GM21367 (cell line): ENCODE measurements around the gene FADD.
A peak's percentile ranks its signal among the peaks of the same experiment; 100 is the strongest.

Source experiments
- ATAC-seq: cut with Tn5 transposase; IDR thresholded peaks from one replicate; pipeline ENCODE4 v1.9.1; 2021; ENCODE audit not compliant: unreplicated experiment

The FADD gene

GRCh38 chr11:70202920-70203750, at the start of gene FADD:
FADD (plus strand) TSS chr11:70203296; CDS start chr11:70203460, 164 bp downstream.
- peak; percentile 67 for ATAC-seq

GRCh38 chr11:70155386-70155785, 47.7 kb upstream of the FADD start:
- ATAC-seq = no peak

GRCh38 chr11:70156291-70157037, 46.6 kb upstream of the FADD start:
- no peak for ATAC-seq

- no peak for ATAC-seq
Observed at GRCh38 chr11:70158201-70158600, 44.9 kb upstream of the FADD start.

- no peak for ATAC-seq
Observed at GRCh38 chr11:70158757-70159389, 44.2 kb upstream of the FADD start.

GRCh38 chr11:70159627-70160570, 43.2 kb upstream of the FADD start:
- ATAC-seq = no peak

- no peak for ATAC-seq
Observed at GRCh38 chr11:70161043-70161625, 42.0 kb upstream of the FADD start.

GRCh38 chr11:70164705-70165104, 38.4 kb upstream of the FADD start:
- ATAC-seq = no peak

GRCh38 chr11:70167120-70167519, 36.0 kb upstream of the FADD start:
- ATAC-seq = no peak

- no peak for ATAC-seq
Observed at GRCh38 chr11:70167723-70168404, 35.2 kb upstream of the FADD start.

GRCh38 chr11:70168405-70168754, 34.7 kb upstream of the FADD start:
- ATAC-seq = no peak

- no peak for ATAC-seq
Observed at GRCh38 chr11:70169127-70169526, 34.0 kb upstream of the FADD start.

GRCh38 chr11:70169632-70170031, 33.5 kb upstream of the FADD start:
- no peak for ATAC-seq

- ATAC-seq = no peak
Observed at GRCh38 chr11:70170596-70171210, 32.4 kb upstream of the FADD start.

GRCh38 chr11:70173018-70173417, 30.1 kb upstream of the FADD start:
- no peak for ATAC-seq

GRCh38 chr11:70174547-70175235, 28.4 kb upstream of the FADD start:
- ATAC-seq = no peak

GRCh38 chr11:70175236-70175698, 27.8 kb upstream of the FADD start:
- ATAC-seq = no peak

GRCh38 chr11:70176940-70177689, 26.0 kb upstream of the FADD start:
- no peak for ATAC-seq
